Transverse colon (tissue), 3 donors: ENCODE measurements around the gene ADM2.

ENCODE experiments used
- POLR2A ChIP-seq: fragments of 450-650 bp; IDR thresholded peaks from one replicate; pipeline ENCODE4 v1.6.1; 2016; ENCODE audit warnings: antibody characterized with exemption, mild to moderate bottlenecking, moderate library complexity
- TF ChIP-seq, protein P1 (sequence below), 5 experiments: fragments of 200-600 bp in 3 of 5; fragments of 450-650 bp in 2 of 5; sonication (generic) in 3 of 5; IDR thresholded peaks; 1 replicate in 2 of 5; 2 replicates in 3 of 5; pipeline ENCODE4 v1.5.1; 2016 to 2017; ENCODE audit warnings: antibody characterized with exemption in 5 of 5, inconsistent platforms in 3 of 5, mild to moderate bottlenecking in 2 of 5, moderate library complexity in 1 of 5

DNA sequence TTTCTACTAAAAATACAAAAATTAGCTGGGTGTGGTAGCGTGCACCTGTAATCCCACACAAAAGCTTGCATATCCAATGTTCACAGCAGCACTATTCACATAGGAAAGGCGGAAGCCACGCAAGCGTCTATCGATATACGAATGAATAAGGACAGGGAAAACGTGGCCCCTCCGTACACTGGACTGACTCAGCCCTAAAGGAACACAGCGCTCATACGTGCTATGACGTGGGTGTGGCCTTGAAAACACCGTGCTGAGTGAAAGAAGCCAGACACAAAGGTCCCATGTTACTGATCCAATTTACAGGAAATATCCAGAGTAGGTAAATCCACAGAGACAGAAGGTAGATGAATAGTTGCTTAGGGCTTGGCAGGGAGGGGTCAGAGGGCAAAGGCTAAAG is 19.1 kb downstream of the ADM2 start:
- TF ChIP-seq, protein P1, sequence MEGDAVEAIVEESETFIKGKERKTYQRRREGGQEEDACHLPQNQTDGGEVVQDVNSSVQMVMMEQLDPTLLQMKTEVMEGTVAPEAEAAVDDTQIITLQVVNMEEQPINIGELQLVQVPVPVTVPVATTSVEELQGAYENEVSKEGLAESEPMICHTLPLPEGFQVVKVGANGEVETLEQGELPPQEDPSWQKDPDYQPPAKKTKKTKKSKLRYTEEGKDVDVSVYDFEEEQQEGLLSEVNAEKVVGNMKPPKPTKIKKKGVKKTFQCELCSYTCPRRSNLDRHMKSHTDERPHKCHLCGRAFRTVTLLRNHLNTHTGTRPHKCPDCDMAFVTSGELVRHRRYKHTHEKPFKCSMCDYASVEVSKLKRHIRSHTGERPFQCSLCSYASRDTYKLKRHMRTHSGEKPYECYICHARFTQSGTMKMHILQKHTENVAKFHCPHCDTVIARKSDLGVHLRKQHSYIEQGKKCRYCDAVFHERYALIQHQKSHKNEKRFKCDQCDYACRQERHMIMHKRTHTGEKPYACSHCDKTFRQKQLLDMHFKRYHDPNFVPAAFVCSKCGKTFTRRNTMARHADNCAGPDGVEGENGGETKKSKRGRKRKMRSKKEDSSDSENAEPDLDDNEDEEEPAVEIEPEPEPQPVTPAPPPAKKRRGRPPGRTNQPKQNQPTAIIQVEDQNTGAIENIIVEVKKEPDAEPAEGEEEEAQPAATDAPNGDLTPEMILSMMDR (IDR thresholded peaks at IDR 0.05), result no peak
- TF ChIP-seq POLR2A, result no peak
